NK-92 (cell line): ENCODE results near the gene SFI1.
"Not testable (repeated sequence)": the region's sequence is repeated elsewhere in the genome, so short reads cannot be mapped to it uniquely, and the experiment has no call there.

Experiments
- DNase-seq: peaks from one replicate; lab custom pipeline; 2025; ENCODE audit not compliant: unreplicated experiment; lab: John Stamatoyannopoulos, UW

SFI1 gene

DNA sequence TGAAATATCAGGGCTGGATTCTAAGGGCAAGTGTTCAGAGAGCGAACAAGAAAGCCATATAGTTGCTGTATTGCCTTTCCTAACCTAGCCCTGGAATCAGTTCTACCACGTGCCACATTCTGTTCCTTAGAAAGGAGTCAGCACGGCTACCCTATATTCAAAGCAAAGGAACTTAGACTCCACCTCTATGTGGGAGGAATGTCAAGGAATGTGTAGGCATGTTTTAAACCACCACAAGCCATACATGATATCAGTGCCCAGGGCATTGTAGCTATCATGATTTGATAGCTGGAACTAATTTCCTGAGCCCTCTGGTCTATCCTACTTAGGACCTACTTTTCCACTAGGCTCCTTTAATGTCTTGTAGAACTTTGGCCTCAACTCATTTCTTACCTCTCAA lies 4.2 kb upstream of the SFI1 start:
- DNase-seq: no peak

- DNase-seq: not testable (repeated sequence)
These were observed 3.0 kb upstream of the SFI1 start for GRCh38 chr22:31493355-31493754.

DNA sequence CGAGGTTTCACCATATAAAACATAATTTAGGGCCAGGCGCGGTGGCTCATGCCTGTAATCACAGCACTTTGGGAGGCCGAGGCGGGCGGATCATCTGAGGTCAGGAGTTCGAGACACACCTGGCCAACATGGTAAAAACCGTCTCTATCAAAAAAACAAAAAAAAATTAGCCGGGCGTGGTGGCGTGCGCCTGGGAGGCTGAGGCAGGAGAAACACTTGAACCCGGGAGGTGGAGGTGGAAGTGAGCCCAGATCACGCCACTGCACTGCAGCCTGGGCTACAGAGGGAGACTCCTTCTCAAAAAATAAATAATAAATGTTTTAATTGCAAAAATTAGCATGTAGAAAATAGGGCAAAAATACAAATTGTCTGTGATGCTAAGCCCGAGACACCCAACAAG lies 993 bp upstream of the SFI1 start:
- DNase-seq: no peak

DNA sequence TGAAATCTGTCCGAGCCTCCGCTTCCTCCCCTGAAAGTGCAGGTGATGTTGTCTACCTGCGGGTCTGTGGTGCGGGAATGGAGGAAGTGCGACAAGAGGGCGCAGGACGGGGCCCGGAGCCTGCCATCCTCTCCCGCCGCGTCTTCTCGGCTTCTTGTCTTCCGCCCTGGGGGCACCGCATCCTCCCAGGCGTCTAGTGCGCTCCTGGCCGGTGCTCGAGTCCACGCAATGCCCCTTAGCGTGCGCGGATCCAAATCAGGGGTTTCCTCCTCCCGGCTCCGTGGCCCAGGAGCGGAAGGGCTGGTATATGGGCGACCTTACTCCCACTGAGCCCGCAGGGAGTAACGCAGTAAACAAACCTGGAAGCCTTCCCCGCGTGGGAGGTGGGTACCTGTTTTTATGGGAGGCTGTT lies 405 bp downstream of the SFI1 start:
- no peak for DNase-seq

DNA sequence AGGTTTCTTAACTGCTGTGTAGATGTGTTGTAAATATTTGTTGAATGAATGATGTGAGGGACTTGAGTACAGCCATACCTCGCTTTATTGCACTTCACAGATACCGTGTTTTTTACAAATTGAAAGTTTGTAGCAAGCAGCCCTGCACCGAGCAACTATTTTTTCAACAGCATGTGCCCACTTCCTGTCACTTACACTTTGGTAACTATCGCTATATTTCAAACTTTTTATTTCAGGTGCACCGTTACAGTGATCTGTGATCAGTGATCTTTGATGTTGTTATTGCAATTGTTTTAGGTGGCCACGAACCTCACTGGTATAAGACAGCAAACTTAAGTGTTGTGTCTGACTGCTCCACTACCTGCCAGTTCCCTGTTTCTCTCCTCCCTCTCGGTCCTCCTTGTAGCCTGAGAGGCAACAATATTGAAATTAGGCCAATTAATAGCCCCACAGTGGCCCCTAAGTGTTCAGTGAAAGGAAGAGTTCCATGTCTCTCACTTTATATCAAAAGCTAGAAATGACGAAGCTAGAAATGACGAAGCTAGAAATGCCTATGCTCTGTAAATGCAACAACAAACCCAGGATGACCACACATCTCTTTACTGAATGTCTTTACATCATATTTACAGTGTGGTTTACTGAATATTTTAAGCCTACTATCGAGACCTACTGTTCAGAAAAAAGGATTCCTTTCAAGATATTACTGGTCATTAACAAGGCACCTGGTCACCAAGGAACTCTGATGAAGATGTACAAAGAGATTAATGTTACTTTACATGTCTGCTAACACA lies 1.0 kb downstream of the SFI1 start:
- DNase-seq: no peak

DNA sequence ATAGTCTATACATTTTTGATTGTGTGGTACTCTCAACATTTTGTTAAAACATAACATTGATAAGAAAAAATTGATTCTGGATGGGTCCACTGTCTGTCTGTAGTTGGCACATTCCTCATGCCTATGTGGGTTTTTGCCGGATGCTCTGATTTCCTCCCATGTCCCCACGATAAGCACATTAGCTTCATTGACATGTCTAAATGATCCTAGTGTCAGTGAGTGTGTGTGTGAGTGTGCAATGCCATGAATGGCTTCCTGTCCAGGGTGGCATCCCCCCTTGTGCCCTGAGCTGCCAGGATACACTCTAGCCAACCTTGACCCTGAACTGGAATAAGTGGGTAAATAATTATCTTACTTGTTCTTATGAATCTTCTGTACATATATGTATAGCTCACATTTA lies 5.4 kb downstream of the SFI1 start:
- no peak for DNase-seq

- DNase-seq: no peak
These were observed 7.1 kb downstream of the SFI1 start for GRCh38 chr22:31503211-31503964.

- no peak for DNase-seq
These were observed 7.9 kb downstream of the SFI1 start for GRCh38 chr22:31504282-31504681.

GRCh38 chr22:31507517-31507916 lies 11.2 kb downstream of the SFI1 start:
- not testable (repeated sequence) for DNase-seq

DNA sequence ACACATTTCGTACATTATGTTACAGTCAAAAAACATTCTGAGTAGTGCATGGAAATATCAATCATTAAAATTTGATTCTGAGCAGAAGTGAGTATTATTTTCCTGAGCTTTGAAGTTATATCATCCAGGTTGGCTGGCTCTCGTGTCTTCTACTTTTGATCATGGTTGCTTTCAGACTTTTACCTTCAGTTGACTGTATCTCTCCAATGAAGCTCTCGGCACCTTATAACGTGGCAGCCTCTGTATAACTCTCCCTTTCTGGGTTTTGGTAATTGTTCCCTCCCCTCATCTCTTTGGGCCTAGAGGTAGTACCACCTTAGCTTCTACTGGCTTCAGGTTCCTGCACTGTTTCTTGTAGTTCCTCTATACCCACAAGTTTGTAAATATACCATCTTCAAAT lies 12.2 kb downstream of the SFI1 start:
- DNase-seq: no peak

DNA sequence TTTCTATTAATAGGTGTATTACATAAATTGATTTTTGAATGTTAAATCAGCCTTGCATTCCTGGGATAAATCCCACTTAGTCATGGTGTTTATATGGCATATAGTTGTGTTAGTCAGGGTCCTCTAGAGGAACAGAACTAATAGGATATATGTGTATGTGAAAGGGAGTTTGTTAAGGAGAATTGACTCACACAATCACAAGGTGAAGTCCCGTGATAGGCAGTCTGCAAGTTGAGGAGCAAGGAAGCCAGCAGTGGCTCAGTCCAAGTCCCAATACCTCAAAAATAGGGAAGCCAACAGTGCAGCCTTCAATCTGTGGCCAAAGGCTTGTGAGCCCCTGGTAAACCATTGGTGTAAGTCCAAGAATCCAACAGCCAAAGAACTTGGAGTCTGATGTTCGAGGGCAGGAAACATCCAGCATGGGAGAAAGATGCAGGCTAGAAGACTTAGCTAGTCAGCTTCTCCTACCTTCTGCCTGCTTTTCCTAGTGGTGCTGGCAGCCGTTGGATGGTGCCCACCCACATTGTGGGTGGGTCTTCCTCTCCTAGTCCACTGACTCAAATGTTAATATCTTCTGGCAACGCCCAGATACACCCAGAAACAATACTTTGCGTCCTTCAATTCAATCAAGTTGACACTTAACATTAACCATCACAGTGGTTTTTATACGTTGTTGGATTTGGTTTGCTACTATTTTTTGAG lies 12.9 kb downstream of the SFI1 start:
- DNase-seq: no peak

- DNase-seq: no peak
These were observed 23.7 kb downstream of the SFI1 start for GRCh38 chr22:31520051-31520450.

DNA sequence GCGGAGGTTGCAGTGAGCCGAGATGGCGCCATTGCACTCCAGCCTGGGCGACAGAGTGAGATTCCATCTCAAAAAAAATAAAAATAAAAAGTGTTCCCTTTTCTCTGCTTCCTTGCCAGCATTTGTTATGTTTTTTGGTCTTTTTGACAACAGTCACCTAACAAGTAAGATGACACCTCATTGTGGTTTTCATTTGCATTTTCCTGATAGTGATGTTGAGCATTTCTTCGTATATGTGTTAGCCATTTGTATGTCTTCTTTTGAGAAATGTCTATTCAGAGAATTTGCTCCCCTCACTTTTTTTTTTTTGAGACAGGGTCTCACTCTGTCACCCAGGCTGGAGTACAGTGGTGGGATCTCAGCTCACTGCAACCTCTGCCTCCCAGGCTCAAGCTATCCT lies 27.8 kb downstream of the SFI1 start:
- not testable (repeated sequence) for DNase-seq

DNA sequence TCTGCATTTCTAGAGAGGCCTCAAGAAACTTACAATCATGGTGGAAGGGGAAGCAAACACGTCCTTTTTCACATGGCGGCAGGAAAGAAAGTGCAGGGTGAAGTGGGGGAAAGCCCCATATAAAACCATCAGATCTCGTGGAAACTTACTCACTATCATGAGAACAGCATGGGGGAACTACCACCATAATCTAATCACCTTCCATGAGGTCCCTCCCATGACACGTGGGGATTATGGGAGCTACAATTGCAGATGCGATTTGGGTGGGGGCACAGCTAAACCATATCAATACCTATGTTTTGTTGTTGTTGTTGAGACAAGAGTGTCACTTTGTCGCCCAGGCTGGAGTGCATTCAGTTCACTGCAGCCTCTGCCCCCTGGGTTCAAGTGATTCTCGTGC lies 29.9 kb downstream of the SFI1 start:
- no peak for DNase-seq

GRCh38 chr22:31530823-31531195 lies 34.5 kb downstream of the SFI1 start:
- no peak for DNase-seq

GRCh38 chr22:31532060-31532459 lies 35.7 kb downstream of the SFI1 start:
- no peak for DNase-seq

DNA sequence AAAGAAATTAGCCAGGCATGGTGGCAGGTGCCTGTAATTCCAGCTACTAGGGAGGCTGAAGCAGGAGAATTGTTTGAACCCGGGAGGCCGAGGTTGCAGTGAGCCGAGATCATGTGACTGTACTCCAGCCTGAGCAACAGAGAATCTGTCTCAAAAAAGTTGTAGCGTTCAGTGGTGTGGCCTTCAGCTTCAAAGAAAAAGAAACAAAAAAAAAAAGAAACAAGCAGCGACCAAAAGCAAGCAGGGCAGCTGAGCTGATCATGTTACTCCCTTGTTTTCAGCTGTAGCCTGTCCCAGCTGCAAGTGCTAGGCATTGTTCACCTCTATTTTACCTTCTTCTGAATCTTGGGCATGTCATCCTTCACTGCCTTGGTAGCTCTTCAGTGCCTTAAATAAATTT lies 37.0 kb downstream of the SFI1 start:
- DNase-seq: no peak

GRCh38 chr22:31537019-31537535 lies 40.7 kb downstream of the SFI1 start:
- no peak for DNase-seq

- no peak for DNase-seq
These were observed 42.5 kb downstream of the SFI1 start for GRCh38 chr22:31538815-31539214.

GRCh38 chr22:31540166-31540565 lies 43.8 kb downstream of the SFI1 start:
- not testable (repeated sequence) for DNase-seq

DNA sequence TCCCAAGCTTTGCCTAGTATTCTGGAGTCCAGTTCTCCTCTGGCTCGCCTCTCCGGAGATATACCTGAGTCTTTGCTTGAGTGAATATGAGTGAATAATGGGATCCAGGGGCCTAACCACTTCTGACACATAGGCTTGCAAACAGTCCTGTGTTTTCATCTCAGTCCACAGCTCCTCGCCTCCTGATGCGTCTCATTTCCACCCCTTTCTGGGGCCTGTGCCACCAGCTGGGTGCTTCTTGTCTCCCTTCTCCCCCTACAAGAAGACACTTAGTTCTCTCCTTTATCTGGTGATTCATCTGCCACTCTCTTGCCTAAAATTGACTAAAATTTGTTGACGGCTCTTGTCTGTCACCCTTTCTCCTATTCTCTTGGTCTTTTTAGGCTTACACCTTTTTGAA lies 44.6 kb downstream of the SFI1 start:
- no peak for DNase-seq
